ENCODE data around the gene DEDD. TPM values are rescaled to one million over a fixed set of nuclear protein-coding genes. Genes with fewer than 3 reads are reported as not detected.

DEDD gene
- total and polyA plus RNA-seq, 2 of the 4 experiments (the other 2 are of a cell fraction), result 40.2 to 47.9 TPM

DNA sequence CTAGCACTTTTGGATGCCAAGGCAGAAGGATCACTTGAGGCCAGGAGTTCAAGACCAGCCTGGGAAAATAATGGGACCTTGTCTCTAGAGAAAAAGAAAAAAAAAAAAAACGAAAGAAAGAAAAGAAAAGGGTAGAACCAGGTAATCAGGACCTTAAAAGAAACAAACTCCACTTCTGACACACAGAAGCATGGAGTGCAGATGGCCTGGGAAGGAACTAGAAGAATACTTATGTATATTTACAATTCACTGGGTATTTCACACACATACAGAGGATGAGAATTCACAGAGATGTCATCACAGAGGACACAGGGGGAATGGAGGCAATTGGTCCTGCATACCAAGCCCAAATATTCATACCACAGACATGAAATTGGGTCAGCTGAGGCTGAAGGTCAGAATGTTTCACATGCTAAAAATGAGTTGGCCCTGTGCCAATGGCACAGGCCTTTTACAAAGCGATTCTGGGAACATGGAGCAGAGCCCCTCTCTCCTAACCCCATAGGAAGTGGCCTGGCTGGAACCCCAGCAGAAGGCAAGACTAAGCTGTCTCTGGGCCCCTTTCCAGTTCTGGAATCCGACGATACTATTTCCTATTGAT lies 40.4 kb upstream of the DEDD start:
- no peak overlapping the region for H4K5ac ChIP-seq (ENCODE audit: low read depth, low read length)
- H2AFZ ChIP-seq (replicated peaks; ENCODE audit: low read length, poor library complexity), result no peak overlapping the region
- dilution Hi-C loops (cut with HindIII; ENCODE audit: low sequenced_read_pairs, unreplicated experiment) (no loop called here), intact Hi-C loops (cut with micrococcal nuclease) (no loop called here), in situ Hi-C loops (cut with MboI; ENCODE audit: low sequenced_read_pairs) (no loop called here)
- H3K9me3 ChIP-seq (ENCODE audit: control insufficient read depth, insufficient read depth, low read length), result no peaks in the 10 kb centered on the region
- H3K4me2 ChIP-seq (ENCODE audit: low read depth, low read length), result peak overlapping the region; percentile 49
- H3K9ac ChIP-seq (ENCODE audit: low read depth, low read length), result no peak overlapping the region
- peaks cover 46% of the 10 kb centered on the region for H3K36me3 ChIP-seq (ENCODE audit: control insufficient read depth, insufficient read depth, low read length)
- ATAC-seq (ENCODE audit: low read depth) (peak; percentile 52), DNase-seq (peak; percentile 97)
- H3K4ac ChIP-seq (ENCODE audit: low read depth, low read length), result peak overlapping the region; percentile 71; the same call in 1 of the 2 replicates
- 0 out of 2 replicates have a peak overlapping the region, but pooled peaks have one; percentile 37 for H3K14ac ChIP-seq (replicated peaks; ENCODE audit: low read depth, low read length)
- H3K9me1 ChIP-seq (ENCODE audit: insufficient read depth, low read length), result peaks cover 11% of the 10 kb centered on the region
- no peak overlapping the region for H2BK120ac ChIP-seq (ENCODE audit: low read depth, low read length)
- H3K27ac ChIP-seq (ENCODE audit: insufficient read depth, low read length), result peak overlapping the region; percentile 74; the same call in 1 of the 2 replicates
- H3K18ac ChIP-seq (ENCODE audit: low read depth, low read length), result no peak overlapping the region; the same call in 1 of the 2 replicates
- no peak overlapping the region for H3K56ac ChIP-seq (ENCODE audit: extremely low read depth, insufficient read depth, low read length)
- no TSS peak for BruUV-seq (replicated peaks)
- H3K23ac ChIP-seq (ENCODE audit: low read depth, low read length), result 0 out of 2 replicates have a peak overlapping the region, but pooled peaks have one; percentile 45
- CTCF ChIA-PET, result no interaction called here
- H4K8ac ChIP-seq (ENCODE audit: low read depth in 2 of 2, low read length in 2 of 2), result peak overlapping the region in 1 of 2 experiments; percentile 58; a peak in 1 of 4 replicates
- H2BK5ac ChIP-seq (ENCODE audit: low read depth, low read length, poor library complexity, severe bottlenecking), result peak overlapping the region; percentile 49
- H3K27me3 ChIP-seq (ENCODE audit: control insufficient read depth, insufficient read depth, low read length), result no peaks in the 10 kb centered on the region
- POLR2A ChIA-PET (ENCODE audit: unreplicated experiment), result no interaction called here
- H4K91ac ChIP-seq (ENCODE audit: insufficient read depth, low read depth, low read length), result peak overlapping the region; percentile 61; the same call in 1 of the 2 replicates
- no CpG with 5 or more reads among the region's 4 CpGs for WGBS, 2 experiments (ENCODE audit: extremely low coverage in 2 of 2, insufficient read length in 1 of 2)
- peaks cover 14 to 43% of the 10 kb centered on the region in 2 experiments for H3K79me1 ChIP-seq (ENCODE audit: low read depth in 1 of 2, low read length in 2 of 2)
- H2BK15ac ChIP-seq (ENCODE audit: low read depth, low read length), result no peak overlapping the region; the same call in 2 of the 3 replicates
- H2BK20ac ChIP-seq (ENCODE audit: low read depth, low read length), result peak overlapping the region; percentile 23; the same call in 1 of the 2 replicates
- peaks cover 17% of the 10 kb centered on the region for H3K4me1 ChIP-seq (ENCODE audit: control insufficient read depth, insufficient read depth, low read length)
- no peak overlapping the region for H3K4me3 ChIP-seq (ENCODE audit: insufficient read depth, low read depth, low read length)
- H2AK9ac ChIP-seq (replicated peaks; ENCODE audit: low read depth, low read length, poor library complexity), result no peak overlapping the region
- H4K20me1 ChIP-seq (ENCODE audit: insufficient read depth, low read length), result peaks cover 13% of the 10 kb centered on the region; the same call in 1 of the 2 replicates
- 0 out of 2 replicates have a peak overlapping the region, but pooled peaks have one; percentile 35 for H2AK5ac ChIP-seq (ENCODE audit: low read depth, low read length)
- TF ChIP-seq ELK1 (IDR thresholded peaks at IDR 0.05; ENCODE audit: borderline replicate concordance, low read depth, low read length) (no peak), SMC3 (IDR thresholded peaks at IDR 0.05; ENCODE audit: low read depth, low read length) (no peak), USF2 (IDR thresholded peaks at IDR 0.05; ENCODE audit: low read depth, low read length) (0 out of 2 replicates have a peak, but pooled peaks have one; percentile 8), RFX5 (IDR thresholded peaks at IDR 0.05; ENCODE audit: low read depth, low read length) (no peak), FOS (IDR thresholded peaks at IDR 0.05; ENCODE audit: low read depth, low read length) (0 out of 2 replicates have a peak, but pooled peaks have one; percentile 10), MAZ (IDR thresholded peaks at IDR 0.05; ENCODE audit: borderline replicate concordance, low read depth, low read length) (no peak), MXI1 (IDR thresholded peaks at IDR 0.05; ENCODE audit: borderline replicate concordance, low read depth, low read length) (peak; percentile 99), RCOR1 (IDR thresholded peaks at IDR 0.05; ENCODE audit: insufficient replicate concordance, low read length) (peak; percentile 59), CEBPB (IDR thresholded peaks at IDR 0.05; ENCODE audit: low read depth, low read length) (peak; percentile 83), CHD1 (IDR thresholded peaks at IDR 0.05; ENCODE audit: low read depth, low read length) (no peak), BHLHE40 (IDR thresholded peaks at IDR 0.05; ENCODE audit: low read depth, low read length) (peak; percentile 41; the same call in 1 of the 2 replicates), NFE2L2 (IDR thresholded peaks at IDR 0.05; ENCODE audit: low read depth, low read length) (no peak), RAD21 (IDR thresholded peaks at IDR 0.05; ENCODE audit: low read length) (no peak), MAFK (IDR thresholded peaks at IDR 0.05; ENCODE audit: low read depth, low read length) (no peak)
